Measurements from ENCODE around the gene MORF4L2.

Gene MORF4L2

GRCh38 chrX:103687073-103687695 lies 685 bp upstream of the MORF4L2 start:
- peak; percentile 46 for DNase-seq (ENCODE audit: low spot score)
- peak overlapping the region; percentile 93 for H3K27ac ChIP-seq
- ChIA-PET CTCF (interaction anchor here (0.6 to 0.7 kb wide), 3 partner anchors 122 to 241 kb away, joined by 3 read pairs; no protein-coding TSS in a partner anchor), POLR2A (ENCODE audit: low non-redundant PET) (interaction anchor here (0.7 kb wide), 2 partner anchors 103 to 106 kb away, joined by 3 to 4 read pairs; no protein-coding TSS in a partner anchor)
- TF ChIP-seq CTCF (conservative IDR thresholded peaks at IDR 0.05; ENCODE audit: low read depth), result no peak

DNA sequence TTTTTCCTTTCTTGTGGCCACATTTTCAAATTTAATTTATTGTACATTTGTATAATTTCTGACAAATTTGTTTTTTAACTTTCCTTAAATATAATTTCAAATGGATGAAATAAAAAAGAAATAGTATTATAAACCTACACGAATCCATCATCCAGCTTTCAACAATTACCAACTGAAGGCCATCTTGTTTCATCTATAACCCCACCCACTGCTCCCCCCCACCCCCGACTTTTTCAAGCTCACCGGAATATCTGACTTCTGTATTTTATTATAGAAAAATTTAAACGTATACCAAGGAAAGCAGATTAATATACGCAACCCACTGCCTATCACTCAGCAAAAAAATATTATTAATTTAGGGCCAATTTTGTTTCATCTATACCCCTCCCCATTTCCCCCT lies 1.1 kb downstream of the MORF4L2 start:
- POLR2A ChIA-PET (ENCODE audit: low non-redundant PET), result no interaction called here

GRCh38 chrX:103681443-103681842 lies 5.1 kb downstream of the MORF4L2 start:
- POLR2A ChIA-PET (ENCODE audit: low non-redundant PET), result no interaction called here
- DNase-seq (ENCODE audit: low spot score), result no peak
- CTCF ChIA-PET, result no interaction called here
- no peak for TF ChIP-seq CTCF (conservative IDR thresholded peaks at IDR 0.05; ENCODE audit: low read depth)
- H3K27ac ChIP-seq, result no peak overlapping the region

More for the DNA sequence above, 1.1 kb downstream of the MORF4L2 start:
- CTCF ChIA-PET, result interaction anchor here (0.6 kb wide), 1 partner anchor 107 kb away, joined by 3 read pairs; no protein-coding TSS in a partner anchor
- H3K27ac ChIP-seq, result no peak overlapping the region
- no peak for DNase-seq (ENCODE audit: low spot score)
- TF ChIP-seq CTCF (conservative IDR thresholded peaks at IDR 0.05; ENCODE audit: low read depth), result no peak

- no peak for DNase-seq (ENCODE audit: low spot score)
- TF ChIP-seq CTCF (conservative IDR thresholded peaks at IDR 0.05; ENCODE audit: low read depth), result no peak
- POLR2A ChIA-PET (ENCODE audit: low non-redundant PET), result no interaction called here
- CTCF ChIA-PET, result no interaction called here
- no peak overlapping the region for H3K27ac ChIP-seq
These were observed 8.1 kb downstream of the MORF4L2 start for GRCh38 chrX:103678199-103678993.

- TF ChIP-seq CTCF (conservative IDR thresholded peaks at IDR 0.05; ENCODE audit: low read depth), result no peak
- ChIA-PET CTCF (no interaction called here), POLR2A (ENCODE audit: low non-redundant PET) (no interaction called here)
- DNase-seq (ENCODE audit: low spot score), result no peak
- no peak overlapping the region for H3K27ac ChIP-seq
These were observed 11.7 kb downstream of the MORF4L2 start for GRCh38 chrX:103674531-103675454.

DNA sequence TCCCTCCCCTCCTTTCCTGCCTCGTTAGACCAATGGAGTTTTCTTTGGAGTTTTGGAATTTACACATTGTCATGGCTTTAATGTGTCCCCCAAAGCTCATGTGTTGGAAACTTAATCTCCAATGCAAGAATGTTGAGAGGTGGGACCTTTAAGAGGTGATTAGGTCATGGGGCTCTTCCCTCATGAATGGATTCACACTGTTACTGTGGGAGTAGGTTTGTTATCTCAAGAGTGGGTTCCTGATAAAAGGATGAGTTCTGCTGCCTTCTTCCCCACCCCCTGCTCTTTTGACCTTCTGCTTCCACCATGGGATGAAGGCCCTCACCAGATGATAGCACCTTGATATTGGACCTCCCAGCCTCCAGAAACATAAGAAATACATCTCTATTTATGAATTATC lies 16.8 kb downstream of the MORF4L2 start:
- no peak for TF ChIP-seq CTCF (conservative IDR thresholded peaks at IDR 0.05; ENCODE audit: low read depth)
- CTCF ChIA-PET, result no interaction called here
- POLR2A ChIA-PET (ENCODE audit: low non-redundant PET), result no interaction called here
- DNase-seq (ENCODE audit: low spot score), result no peak
- H3K27ac ChIP-seq, result no peak overlapping the region
